HCT116 (cell line): ENCODE data around the gene STK38L. TPM values are rescaled to one million over a fixed set of nuclear protein-coding genes. Genes with fewer than 3 reads are reported as not detected.

Experiments used
- ATAC-seq: fragments of 200-7000 bp; cut with Tn5 transposase; 2 replicates; pipeline ENCODE4 v1.9.1; 2020; ENCODE audit warnings: mild to moderate bottlenecking, moderate library complexity
- BruUV-seq: library from RNA; stranded (reverse); fragments of 400-500 nt; replicated peaks from 2 replicates; lab custom pipeline; 2021; lab: Mats Ljungman, UMichigan
- CTCF ChIA-PET: fragments of 300-600 bp; sonication (Branson Sonifier 250); formaldehyde crosslinking; loops from one replicate; lab custom pipeline; 2021; ENCODE audit warnings: antibody characterized with exemption; lab: Charles Lee
- POLR2A ChIA-PET: fragments of 300-600, 350-600 bp; sonication (Branson Sonifier 250); formaldehyde crosslinking; loops from one replicate; lab custom pipeline; 2021; ENCODE audit warnings: antibody characterized with exemption; lab: Charles Lee
- RAD21 ChIA-PET, 2 experiments: fragments of 300-600 bp; sonication (Branson Sonifier 250); formaldehyde crosslinking; loops; one replicate each; lab custom pipeline; 2023; ENCODE audit warnings: low total read pairs in 2 of 2; ENCODE audit not compliant: uncharacterized antibody in 2 of 2, unreplicated experiment in 2 of 2, low non-redundant PET in 1 of 2; lab: Charles Lee
- DNase-seq: peaks from one replicate; pipeline ENCODE4 v3.0.0-alpha.2; 2010; ENCODE audit warnings: low read depth, low spot score
- H2AFZ ChIP-seq: fragments of 200-600 bp; shearing (Covaris generic), sonication (generic); 2 replicates; pipeline ENCODE4 v1.6.1; 2017; ENCODE audit warnings: low read depth, mixed run types, mixed read lengths, antibody characterized with exemption, low read length; ENCODE audit not compliant: poor library complexity, severe bottlenecking
- H3K27ac ChIP-seq: 2 replicates; pipeline ENCODE4 v1.5.1; 2012; ENCODE audit warnings: low read depth, low read length
- H3K27me3 ChIP-seq: fragments of 200-600 bp; sonication (generic); 2 replicates; pipeline ENCODE4 v1.6.1; 2016; ENCODE audit warnings: mixed run types, low read length, mixed read lengths; ENCODE audit not compliant: insufficient read depth
- H3K36me3 ChIP-seq, 2 experiments: fragments of 200-500 bp in 1 of 2; fragments of 200-600 bp in 1 of 2; sonication (Bioruptor generic) in 1 of 2; sonication (generic) in 1 of 2; 2 replicates each; pipeline versions ENCODE4 v1.5.1 to v1.6.1; 2014 to 2016; ENCODE audit warnings: low read length in 2 of 2, inconsistent platforms in 1 of 2, mixed read lengths in 1 of 2, mixed run types in 1 of 2; ENCODE audit not compliant: insufficient read depth in 2 of 2, control insufficient read depth in 1 of 2
- H3K4me1 ChIP-seq, 2 experiments: fragments of 200-600 bp in 1 of 2; sonication (generic) in 1 of 2; 2 replicates each; pipeline versions ENCODE4 v1.5.1 to v1.6.1; 2012 to 2017; ENCODE audit warnings: low read length in 2 of 2, inconsistent platforms in 1 of 2, mild to moderate bottlenecking in 1 of 2, mixed read lengths in 1 of 2, mixed run types in 1 of 2, moderate library complexity in 1 of 2; ENCODE audit not compliant: insufficient read depth in 2 of 2, control insufficient read depth in 1 of 2
- H3K4me2 ChIP-seq: fragments of 200-600 bp; sonication (generic); 2 replicates; pipeline ENCODE4 v1.6.1; 2017; ENCODE audit warnings: mixed run types, low read length, mixed read lengths
- H3K4me3 ChIP-seq, 2 experiments: fragments of 200-600 bp in 1 of 2; sonication (generic) in 1 of 2; replicated peaks in 1 of 2; 2 replicates each; pipeline ENCODE4 v1.5.1; 2011 to 2016; ENCODE audit warnings: low read length in 2 of 2, control low read depth in 1 of 2, low read depth in 1 of 2, mild to moderate bottlenecking in 1 of 2, mixed read lengths in 1 of 2, mixed run types in 1 of 2
- H3K79me2 ChIP-seq: fragments of 200-600 bp; sonication (generic); 2 replicates; pipeline ENCODE4 v1.6.1; 2017; ENCODE audit warnings: mild to moderate bottlenecking, mixed run types, low read length, moderate library complexity, mixed read lengths; ENCODE audit not compliant: insufficient read depth
- H3K9ac ChIP-seq: fragments of 200-600 bp; sonication (generic); 2 replicates; pipeline ENCODE4 v1.6.1; 2016; ENCODE audit warnings: low read length, mixed read lengths
- H3K9me2 ChIP-seq: fragments of 200-600 bp; sonication (generic), shearing (Covaris generic); 2 replicates; pipeline ENCODE4 v1.6.1; 2017; ENCODE audit warnings: mixed run types, mild to moderate bottlenecking, moderate library complexity; ENCODE audit not compliant: insufficient read depth
- H3K9me3 ChIP-seq, 2 experiments: fragments of 200-500 bp in 1 of 2; fragments of 200-600 bp in 1 of 2; sonication (Bioruptor generic) in 1 of 2; sonication (generic) in 1 of 2; 2 replicates each; pipeline ENCODE4 v1.6.1; 2014 to 2017; ENCODE audit warnings: low read length in 2 of 2, mixed read lengths in 2 of 2, inconsistent platforms in 1 of 2, low read depth in 1 of 2, mild to moderate bottlenecking in 1 of 2, mixed run types in 1 of 2, moderate library complexity in 1 of 2; ENCODE audit not compliant: control insufficient read depth in 1 of 2, insufficient read depth in 1 of 2
- H4K20me1 ChIP-seq: fragments of 200-600 bp; sonication (generic), shearing (Covaris generic); 2 replicates; pipeline ENCODE4 v1.6.1; 2017; ENCODE audit warnings: mixed run types, mild to moderate bottlenecking, moderate library complexity; ENCODE audit not compliant: insufficient read depth
- CEBPB ChIP-seq: IDR thresholded peaks from 2 replicates; pipeline ENCODE4 v1.6.1; 2012; ENCODE audit warnings: low read depth
- EGR1 ChIP-seq: IDR thresholded peaks from 2 replicates; pipeline ENCODE4 v1.6.1; 2012; ENCODE audit warnings: low read depth
- EZH2phosphoT487 ChIP-seq: fragments of 200-600 bp; IDR thresholded peaks from 2 replicates; pipeline ENCODE4 v1.6.1; 2018; ENCODE audit warnings: antibody characterized with exemption, borderline replicate concordance
- JUND ChIP-seq: IDR thresholded peaks from 2 replicates; pipeline ENCODE4 v1.6.1; 2012
- SIN3A ChIP-seq: IDR thresholded peaks from 2 replicates; pipeline ENCODE4 v1.6.1; 2012; ENCODE audit warnings: low read depth
- SP1 ChIP-seq: IDR thresholded peaks from 2 replicates; pipeline ENCODE4 v1.6.1; 2012; ENCODE audit warnings: low read depth
- SRF ChIP-seq: IDR thresholded peaks from 2 replicates; pipeline ENCODE4 v1.6.1; 2012; ENCODE audit warnings: low read depth
- YY1 ChIP-seq: IDR thresholded peaks from 2 replicates; pipeline ENCODE4 v1.6.1; 2011; ENCODE audit warnings: low read length, low read depth, moderate library complexity, mild to moderate bottlenecking; ENCODE audit not compliant: insufficient replicate concordance; ENCODE audit errors: extremely low read depth
- ZNF274 ChIP-seq: fragments of 200-500 bp; sonication (Bioruptor generic); IDR thresholded peaks from 2 replicates; pipeline ENCODE4 v1.6.1; 2014; ENCODE audit warnings: mild to moderate bottlenecking, low read depth, low read length, inconsistent platforms
- intact Hi-C: fragments of 100-400 bp; cut with micrococcal nuclease; formaldehyde crosslinking; loops from 2 replicates; pipeline ENCODE4 v1.10.0; 2022
- total RNA-seq: library from RNA; stranded (reverse); gene quantifications from one replicate; pipeline ENCODE4 v1.2.1, GENCODE V29; 2021; ENCODE audit not compliant: unreplicated experiment
- TF ChIP-seq, protein P1 (sequence below): IDR thresholded peaks from 2 replicates; pipeline ENCODE4 v1.6.1; 2011; ENCODE audit warnings: mild to moderate bottlenecking, low read length, moderate library complexity; ENCODE audit not compliant: insufficient replicate concordance; ENCODE audit errors: extremely low read depth
- TF ChIP-seq, protein P2 (sequence below): IDR thresholded peaks from 2 replicates; pipeline ENCODE4 v1.6.1; 2012
- TF ChIP-seq, protein P3 (sequence below): IDR thresholded peaks from 2 replicates; pipeline ENCODE4 v1.6.1; 2012; ENCODE audit warnings: low read depth

STK38L gene
- total RNA-seq, 1 experiment from 2014 or later, result 23.9 TPM

DNA sequence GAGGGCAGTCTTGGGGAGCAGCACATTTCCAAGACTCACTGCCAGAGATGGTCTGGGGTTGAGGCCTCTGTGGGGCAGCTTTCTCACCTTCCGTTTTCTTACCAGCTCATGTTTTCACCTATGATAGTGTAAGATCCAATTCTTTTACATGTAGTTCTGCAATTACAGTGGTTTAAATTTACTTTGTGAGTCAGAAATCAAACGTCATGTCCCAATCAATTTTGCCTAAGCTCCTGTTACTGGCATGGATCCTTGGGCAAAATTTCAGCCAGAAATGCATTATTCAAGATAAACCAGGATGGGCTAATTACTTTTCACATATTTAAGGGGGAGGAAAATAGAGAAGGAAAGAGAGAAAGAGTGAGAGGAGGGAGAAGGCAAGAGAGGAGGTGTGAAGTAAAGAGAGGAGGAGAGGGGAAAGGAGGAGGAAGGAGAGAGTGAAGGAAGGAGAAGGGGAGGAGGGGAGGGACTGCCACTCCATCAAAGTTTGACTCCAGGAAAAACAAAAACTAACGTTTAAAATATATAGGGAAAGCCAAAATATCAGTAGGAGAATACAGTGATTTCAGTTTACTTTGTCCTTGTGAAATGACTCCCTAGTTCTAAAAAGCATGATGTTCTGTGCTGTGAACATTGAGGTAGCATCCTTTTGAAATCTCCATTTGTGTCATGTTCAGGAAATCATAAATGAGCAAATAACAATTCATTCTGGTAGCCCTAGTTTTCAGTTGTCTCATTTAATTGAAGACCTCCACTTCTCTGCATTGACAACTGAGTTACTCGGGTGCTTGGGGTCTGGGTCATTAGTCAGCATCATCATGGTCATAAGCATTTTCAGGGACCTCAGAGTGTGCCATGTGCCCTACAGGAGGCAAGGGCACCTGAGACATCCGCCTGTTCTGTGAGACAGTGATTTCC lies 91.5 kb downstream of the STK38L start:
- H2AFZ ChIP-seq, result no peak overlapping the region
- no peak for TF ChIP-seq EGR1
- TF ChIP-seq, protein P1, sequence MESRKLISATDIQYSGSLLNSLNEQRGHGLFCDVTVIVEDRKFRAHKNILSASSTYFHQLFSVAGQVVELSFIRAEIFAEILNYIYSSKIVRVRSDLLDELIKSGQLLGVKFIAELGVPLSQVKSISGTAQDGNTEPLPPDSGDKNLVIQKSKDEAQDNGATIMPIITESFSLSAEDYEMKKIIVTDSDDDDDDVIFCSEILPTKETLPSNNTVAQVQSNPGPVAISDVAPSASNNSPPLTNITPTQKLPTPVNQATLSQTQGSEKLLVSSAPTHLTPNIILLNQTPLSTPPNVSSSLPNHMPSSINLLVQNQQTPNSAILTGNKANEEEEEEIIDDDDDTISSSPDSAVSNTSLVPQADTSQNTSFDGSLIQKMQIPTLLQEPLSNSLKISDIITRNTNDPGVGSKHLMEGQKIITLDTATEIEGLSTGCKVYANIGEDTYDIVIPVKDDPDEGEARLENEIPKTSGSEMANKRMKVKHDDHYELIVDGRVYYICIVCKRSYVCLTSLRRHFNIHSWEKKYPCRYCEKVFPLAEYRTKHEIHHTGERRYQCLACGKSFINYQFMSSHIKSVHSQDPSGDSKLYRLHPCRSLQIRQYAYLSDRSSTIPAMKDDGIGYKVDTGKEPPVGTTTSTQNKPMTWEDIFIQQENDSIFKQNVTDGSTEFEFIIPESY, result no peak
- no peak for TF ChIP-seq JUND
- TF ChIP-seq, protein P2, sequence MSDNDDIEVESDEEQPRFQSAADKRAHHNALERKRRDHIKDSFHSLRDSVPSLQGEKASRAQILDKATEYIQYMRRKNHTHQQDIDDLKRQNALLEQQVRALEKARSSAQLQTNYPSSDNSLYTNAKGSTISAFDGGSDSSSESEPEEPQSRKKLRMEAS, result no peak
- no peak for TF ChIP-seq SP1
- TF ChIP-seq, protein P3, sequence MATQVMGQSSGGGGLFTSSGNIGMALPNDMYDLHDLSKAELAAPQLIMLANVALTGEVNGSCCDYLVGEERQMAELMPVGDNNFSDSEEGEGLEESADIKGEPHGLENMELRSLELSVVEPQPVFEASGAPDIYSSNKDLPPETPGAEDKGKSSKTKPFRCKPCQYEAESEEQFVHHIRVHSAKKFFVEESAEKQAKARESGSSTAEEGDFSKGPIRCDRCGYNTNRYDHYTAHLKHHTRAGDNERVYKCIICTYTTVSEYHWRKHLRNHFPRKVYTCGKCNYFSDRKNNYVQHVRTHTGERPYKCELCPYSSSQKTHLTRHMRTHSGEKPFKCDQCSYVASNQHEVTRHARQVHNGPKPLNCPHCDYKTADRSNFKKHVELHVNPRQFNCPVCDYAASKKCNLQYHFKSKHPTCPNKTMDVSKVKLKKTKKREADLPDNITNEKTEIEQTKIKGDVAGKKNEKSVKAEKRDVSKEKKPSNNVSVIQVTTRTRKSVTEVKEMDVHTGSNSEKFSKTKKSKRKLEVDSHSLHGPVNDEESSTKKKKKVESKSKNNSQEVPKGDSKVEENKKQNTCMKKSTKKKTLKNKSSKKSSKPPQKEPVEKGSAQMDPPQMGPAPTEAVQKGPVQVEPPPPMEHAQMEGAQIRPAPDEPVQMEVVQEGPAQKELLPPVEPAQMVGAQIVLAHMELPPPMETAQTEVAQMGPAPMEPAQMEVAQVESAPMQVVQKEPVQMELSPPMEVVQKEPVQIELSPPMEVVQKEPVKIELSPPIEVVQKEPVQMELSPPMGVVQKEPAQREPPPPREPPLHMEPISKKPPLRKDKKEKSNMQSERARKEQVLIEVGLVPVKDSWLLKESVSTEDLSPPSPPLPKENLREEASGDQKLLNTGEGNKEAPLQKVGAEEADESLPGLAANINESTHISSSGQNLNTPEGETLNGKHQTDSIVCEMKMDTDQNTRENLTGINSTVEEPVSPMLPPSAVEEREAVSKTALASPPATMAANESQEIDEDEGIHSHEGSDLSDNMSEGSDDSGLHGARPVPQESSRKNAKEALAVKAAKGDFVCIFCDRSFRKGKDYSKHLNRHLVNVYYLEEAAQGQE, result no peak
- no peak for TF ChIP-seq SRF
- TF ChIP-seq EZH2phosphoT487, result no peak
- no peak for TF ChIP-seq ZNF274
- TF ChIP-seq CEBPB, result no peak
- no peak for TF ChIP-seq YY1
- TF ChIP-seq SIN3A, result no peak
- no peaks in the 10 kb centered on the region for H4K20me1 ChIP-seq
- peaks cover 18% of the 10 kb centered on the region for H3K79me2 ChIP-seq
- no peak overlapping the region for H3K4me3 ChIP-seq
- no peaks in the 10 kb centered on the region for H3K9me2 ChIP-seq
- POLR2A ChIA-PET, result no interaction called here
- DNase-seq (no peak), ATAC-seq (no peak)
- no peak overlapping the region for H3K4me2 ChIP-seq
- no peak overlapping the region for H3K9ac ChIP-seq
- CTCF ChIA-PET, result no interaction called here
- H3K27ac ChIP-seq, result no peak overlapping the region
- no peaks in the 10 kb centered on the region for H3K36me3 ChIP-seq
- RAD21 ChIA-PET, result no interaction called here
- H3K4me1 ChIP-seq, result peaks cover 15 to 29% of the 10 kb centered on the region in 2 experiments
- no peaks in the 10 kb centered on the region for H3K9me3 ChIP-seq
- no TSS peak for BruUV-seq
- intact Hi-C loops, result no loop called here
- no peaks in the 10 kb centered on the region for H3K27me3 ChIP-seq
